HEK293 (cell line): ENCODE measurements around the gene UBQLN2.

Experiments
- CTCF ChIA-PET: fragments of 350-600 bp; formaldehyde crosslinking; extraction: SDS; loops from one replicate; lab custom pipeline; 2021; ENCODE audit warnings: antibody characterized with exemption; lab: Yijun Ruan, JAX
- POLR2A ChIA-PET: fragments of 300-600 bp; formaldehyde crosslinking; extraction: SDS; loops from one replicate; lab custom pipeline; 2020; ENCODE audit warnings: antibody characterized with exemption, inconsistent platforms; lab: Yijun Ruan, JAX
- H3K27ac ChIP-seq: fragments of 200-500 bp; sonication (Bioruptor generic); 2 replicates; pipeline ENCODE4 v1.5.1; 2014; ENCODE audit warnings: low read depth, low read length, control low read depth, inconsistent platforms; ENCODE audit errors: extremely low read depth
- H3K36me3 ChIP-seq, 2 experiments: fragments of 200-500 bp in 1 of 2; sonication (Bioruptor generic) in 1 of 2; 1 replicate in 1 of 2; 2 replicates in 1 of 2; pipeline ENCODE4 v1.5.1; 2014 to 2017; ENCODE audit warnings: inconsistent platforms in 2 of 2, low read length in 2 of 2; ENCODE audit not compliant: control insufficient read depth in 2 of 2, insufficient read depth in 1 of 2
- H3K4me1 ChIP-seq: fragments of 200-500 bp; sonication (Bioruptor generic); 2 replicates; pipeline ENCODE4 v1.5.1; 2014; ENCODE audit warnings: mild to moderate bottlenecking, low read length, inconsistent platforms; ENCODE audit not compliant: control insufficient read depth, insufficient read depth
- H3K4me3 ChIP-seq: 2 replicates; pipeline ENCODE4 v1.5.1; 2011; ENCODE audit warnings: low read depth, mild to moderate bottlenecking, control low read depth, low read length, moderate library complexity
- H3K9me3 ChIP-seq: fragments of 200-500 bp; sonication (Bioruptor generic); 2 replicates; pipeline ENCODE4 v1.5.1; 2014; ENCODE audit warnings: low read depth, low read length, inconsistent platforms; ENCODE audit not compliant: control insufficient read depth, insufficient read depth
- KLF9 ChIP-seq: fragments of 450-650 bp; formaldehyde crosslinking; IDR thresholded peaks from 2 replicates; pipeline ENCODE4 v1.5.1; 2016; ENCODE audit warnings: missing biosample characterization, missing genetic modification characterization, low read depth
- MZF1 ChIP-seq: fragments of 450-650 bp; formaldehyde crosslinking; IDR thresholded peaks from 2 replicates; pipeline ENCODE4 v1.5.1; 2017; ENCODE audit warnings: missing biosample characterization, missing genetic modification characterization, borderline replicate concordance
- ZBTB21 ChIP-seq: fragments of 450-650 bp; formaldehyde crosslinking; IDR thresholded peaks from 2 replicates; pipeline ENCODE4 v1.5.1; 2017; ENCODE audit warnings: missing biosample characterization, missing genetic modification characterization
- ZNF175 ChIP-seq: fragments of 450-650 bp; formaldehyde crosslinking; IDR thresholded peaks from 2 replicates; pipeline ENCODE4 v1.5.1; 2016; ENCODE audit warnings: missing biosample characterization, missing genetic modification characterization
- ZNF610 ChIP-seq: fragments of 450-650 bp; formaldehyde crosslinking; IDR thresholded peaks from 2 replicates; pipeline ENCODE4 v1.5.1; 2016; ENCODE audit warnings: missing biosample characterization, missing genetic modification characterization, borderline replicate concordance
- ZNF747 ChIP-seq: fragments of 450-650 bp; formaldehyde crosslinking; IDR thresholded peaks from 2 replicates; pipeline ENCODE4 v1.5.1; 2016; ENCODE audit warnings: missing biosample characterization, missing genetic modification characterization
- ZSCAN30 ChIP-seq: fragments of 450-650 bp; IDR thresholded peaks from 2 replicates; pipeline ENCODE4 v1.5.1; 2018; ENCODE audit warnings: missing biosample characterization, mild to moderate bottlenecking, missing genetic modification characterization, moderate library complexity
- TF ChIP-seq, protein P1 (sequence below): IDR thresholded peaks from 2 replicates; pipeline ENCODE4 v1.6.1; 2011; ENCODE audit warnings: mild to moderate bottlenecking, low read depth, low read length, borderline replicate concordance
- TF ChIP-seq, protein P2 (sequence below): fragments of 450-650 bp; formaldehyde crosslinking; IDR thresholded peaks from 2 replicates; pipeline ENCODE4 v1.5.1; 2016; ENCODE audit warnings: missing biosample characterization, missing genetic modification characterization
- TF ChIP-seq, protein P3 (sequence below): fragments of 450-650 bp; formaldehyde crosslinking; IDR thresholded peaks from 2 replicates; pipeline ENCODE4 v1.5.1; 2016; ENCODE audit warnings: missing biosample characterization, missing genetic modification characterization
- TF ChIP-seq, protein P4 (sequence below): fragments of 450-650 bp; formaldehyde crosslinking; IDR thresholded peaks from 2 replicates; pipeline ENCODE4 v1.5.1; 2017; ENCODE audit warnings: missing biosample characterization, missing genetic modification characterization

The UBQLN2 gene

DNA sequence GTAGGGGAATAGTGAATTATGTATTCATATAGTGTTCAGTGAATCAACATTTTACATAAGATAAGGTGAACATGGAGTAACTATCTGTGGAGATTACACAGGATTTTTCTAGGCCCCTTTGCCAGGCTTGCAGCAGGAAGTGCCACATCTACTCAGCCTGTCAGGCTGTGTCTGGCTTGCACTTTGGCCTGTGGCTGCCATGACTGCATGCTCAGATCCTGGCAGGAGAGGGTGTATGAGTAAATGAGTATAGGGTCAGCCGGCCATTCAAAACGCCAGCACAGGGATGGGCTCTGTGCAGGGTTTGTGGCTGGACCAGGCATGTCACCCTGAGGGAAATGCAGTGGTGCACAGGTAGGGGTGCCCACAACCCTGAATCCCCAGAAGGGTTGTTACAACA, 51.9 kb downstream of the UBQLN2 start:
- Histone ChIP-seq H3K36me3 (no peaks in the 10 kb centered on the region), H3K4me1 (no peaks in the 10 kb centered on the region), H3K27ac (no peak overlapping the region), H3K9me3 (no peaks in the 10 kb centered on the region), H3K4me3 (no peak overlapping the region)
- POLR2A ChIA-PET = no interaction called here
- CTCF ChIA-PET = no interaction called here
- TF ChIP-seq, protein P1, sequence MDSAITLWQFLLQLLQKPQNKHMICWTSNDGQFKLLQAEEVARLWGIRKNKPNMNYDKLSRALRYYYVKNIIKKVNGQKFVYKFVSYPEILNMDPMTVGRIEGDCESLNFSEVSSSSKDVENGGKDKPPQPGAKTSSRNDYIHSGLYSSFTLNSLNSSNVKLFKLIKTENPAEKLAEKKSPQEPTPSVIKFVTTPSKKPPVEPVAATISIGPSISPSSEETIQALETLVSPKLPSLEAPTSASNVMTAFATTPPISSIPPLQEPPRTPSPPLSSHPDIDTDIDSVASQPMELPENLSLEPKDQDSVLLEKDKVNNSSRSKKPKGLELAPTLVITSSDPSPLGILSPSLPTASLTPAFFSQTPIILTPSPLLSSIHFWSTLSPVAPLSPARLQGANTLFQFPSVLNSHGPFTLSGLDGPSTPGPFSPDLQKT = no peak
- no peak for TF ChIP-seq ZNF610
- TF ChIP-seq MZF1 = no peak
- TF ChIP-seq, protein P2, sequence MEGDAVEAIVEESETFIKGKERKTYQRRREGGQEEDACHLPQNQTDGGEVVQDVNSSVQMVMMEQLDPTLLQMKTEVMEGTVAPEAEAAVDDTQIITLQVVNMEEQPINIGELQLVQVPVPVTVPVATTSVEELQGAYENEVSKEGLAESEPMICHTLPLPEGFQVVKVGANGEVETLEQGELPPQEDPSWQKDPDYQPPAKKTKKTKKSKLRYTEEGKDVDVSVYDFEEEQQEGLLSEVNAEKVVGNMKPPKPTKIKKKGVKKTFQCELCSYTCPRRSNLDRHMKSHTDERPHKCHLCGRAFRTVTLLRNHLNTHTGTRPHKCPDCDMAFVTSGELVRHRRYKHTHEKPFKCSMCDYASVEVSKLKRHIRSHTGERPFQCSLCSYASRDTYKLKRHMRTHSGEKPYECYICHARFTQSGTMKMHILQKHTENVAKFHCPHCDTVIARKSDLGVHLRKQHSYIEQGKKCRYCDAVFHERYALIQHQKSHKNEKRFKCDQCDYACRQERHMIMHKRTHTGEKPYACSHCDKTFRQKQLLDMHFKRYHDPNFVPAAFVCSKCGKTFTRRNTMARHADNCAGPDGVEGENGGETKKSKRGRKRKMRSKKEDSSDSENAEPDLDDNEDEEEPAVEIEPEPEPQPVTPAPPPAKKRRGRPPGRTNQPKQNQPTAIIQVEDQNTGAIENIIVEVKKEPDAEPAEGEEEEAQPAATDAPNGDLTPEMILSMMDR (tag by site-specific recombination) = no peak
- no peak for TF ChIP-seq KLF9 (tag by site-specific recombination)
- TF ChIP-seq ZNF747 (tag by site-specific recombination) = no peak
- TF ChIP-seq ZSCAN30 (tag by site-specific recombination) = no peak
- TF ChIP-seq, protein P3, sequence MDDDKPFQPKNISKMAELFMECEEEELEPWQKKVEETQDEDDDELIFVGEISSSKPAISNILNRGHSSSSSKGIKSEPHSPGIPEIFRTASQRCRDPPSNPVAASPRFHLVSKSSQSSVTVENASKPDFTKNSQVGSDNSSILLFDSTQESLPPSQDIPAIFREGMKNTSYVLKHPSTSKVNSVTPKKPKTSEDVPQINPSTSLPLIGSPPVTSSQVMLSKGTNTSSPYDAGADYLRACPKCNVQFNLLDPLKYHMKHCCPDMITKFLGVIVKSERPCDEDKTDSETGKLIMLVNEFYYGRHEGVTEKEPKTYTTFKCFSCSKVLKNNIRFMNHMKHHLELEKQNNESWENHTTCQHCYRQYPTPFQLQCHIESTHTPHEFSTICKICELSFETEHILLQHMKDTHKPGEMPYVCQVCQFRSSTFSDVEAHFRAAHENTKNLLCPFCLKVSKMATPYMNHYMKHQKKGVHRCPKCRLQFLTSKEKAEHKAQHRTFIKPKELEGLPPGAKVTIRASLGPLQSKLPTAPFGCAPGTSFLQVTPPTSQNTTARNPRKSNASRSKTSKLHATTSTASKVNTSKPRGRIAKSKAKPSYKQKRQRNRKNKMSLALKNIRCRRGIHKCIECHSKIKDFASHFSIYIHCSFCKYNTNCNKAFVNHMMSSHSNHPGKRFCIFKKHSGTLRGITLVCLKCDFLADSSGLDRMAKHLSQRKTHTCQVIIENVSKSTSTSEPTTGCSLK = no peak
- TF ChIP-seq, protein P4, sequence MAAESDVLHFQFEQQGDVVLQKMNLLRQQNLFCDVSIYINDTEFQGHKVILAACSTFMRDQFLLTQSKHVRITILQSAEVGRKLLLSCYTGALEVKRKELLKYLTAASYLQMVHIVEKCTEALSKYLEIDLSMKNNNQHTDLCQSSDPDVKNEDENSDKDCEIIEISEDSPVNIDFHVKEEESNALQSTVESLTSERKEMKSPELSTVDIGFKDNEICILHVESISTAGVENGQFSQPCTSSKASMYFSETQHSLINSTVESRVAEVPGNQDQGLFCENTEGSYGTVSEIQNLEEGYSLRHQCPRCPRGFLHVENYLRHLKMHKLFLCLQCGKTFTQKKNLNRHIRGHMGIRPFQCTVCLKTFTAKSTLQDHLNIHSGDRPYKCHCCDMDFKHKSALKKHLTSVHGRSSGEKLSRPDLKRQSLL = no peak
- TF ChIP-seq ZBTB21 = no peak
- TF ChIP-seq ZNF175 (tag by site-specific recombination) = no peak
